ENCODE measurements around the gene ZNF277.
A peak's percentile ranks its signal among the peaks of the same experiment; 100 is the strongest.

Gene ZNF277

DNA sequence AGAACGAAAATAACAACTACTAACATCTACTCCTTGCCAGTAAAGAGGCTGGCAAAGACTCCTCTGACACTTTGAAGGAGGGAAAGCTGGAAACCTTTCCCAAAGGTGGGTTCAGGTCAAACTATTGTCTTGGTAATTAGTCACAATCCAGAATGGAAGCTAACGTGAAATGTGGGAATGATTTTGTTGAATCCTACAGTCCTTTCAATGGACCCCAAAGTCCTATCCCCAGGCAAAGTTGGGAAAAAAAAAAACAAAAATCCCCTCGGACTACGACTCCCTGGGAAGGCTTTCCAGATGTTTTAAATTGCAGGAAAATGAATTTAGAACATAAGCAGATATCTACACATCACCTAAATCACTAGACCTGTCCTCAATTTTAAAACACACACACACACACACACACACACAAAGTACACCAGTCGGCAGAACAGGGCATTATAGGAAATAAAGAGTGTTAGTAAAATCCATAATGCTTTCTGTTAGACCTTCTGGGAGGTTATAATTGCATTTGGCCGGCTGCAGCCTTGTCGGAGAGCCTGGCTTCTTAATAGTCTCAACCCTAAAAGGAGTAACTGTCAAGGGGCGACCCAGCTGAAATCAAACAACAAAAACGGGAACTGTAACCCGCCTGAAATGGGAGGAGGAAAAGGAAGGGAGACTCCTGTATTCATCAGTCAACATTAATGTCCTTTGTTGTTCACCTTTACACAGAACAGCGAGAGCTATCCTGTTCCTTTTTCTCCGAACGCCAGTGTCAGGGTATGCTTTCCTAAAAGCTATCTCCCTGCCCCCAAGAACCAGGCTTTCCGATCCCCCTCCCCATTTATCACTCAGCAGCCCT lies 1.8 kb upstream of the ZNF277 start:
- peak overlapping the region; percentile 94 for H3K4me3 ChIP-seq (ENCODE audit: low read depth, low read length)
- no peaks in the 10 kb centered on the region for H3K36me3 ChIP-seq (ENCODE audit: control insufficient read depth in 2 of 2, insufficient read depth in 1 of 2, low read length in 2 of 2)
- TF ChIP-seq PRDM10 (tag by site-specific recombination; IDR thresholded peaks at IDR 0.05) (peak; percentile 39), PRDM2 (tag by site-specific recombination; IDR thresholded peaks at IDR 0.05; ENCODE audit: borderline replicate concordance) (no peak), ZBTB48 (tag by site-specific recombination; IDR thresholded peaks at IDR 0.05) (0 out of 2 replicates have a peak, but pooled peaks have one; percentile 19), IKZF3 (tag by site-specific recombination; IDR thresholded peaks at IDR 0.05) (peak; percentile 20; the same call in 1 of the 2 replicates), ZSCAN4 (tag by site-specific recombination; IDR thresholded peaks at IDR 0.05) (peak; percentile 75; the same call in 1 of the 2 replicates), ZNF843 (tag by site-specific recombination; IDR thresholded peaks at IDR 0.05) (no peak), ZNF76 (tag by site-specific recombination; IDR thresholded peaks at IDR 0.05; ENCODE audit: borderline replicate concordance, low read depth) (peak; percentile 87)
- H3K9me3 ChIP-seq (ENCODE audit: control insufficient read depth, insufficient read depth, low read depth, low read length), result no peaks in the 10 kb centered on the region
- POLR2A ChIA-PET, result interaction anchor here (1.1 to 3.6 kb wide), 4 partner anchors 43 to 246 kb away, joined by 3 to 24 read pairs (median 10); partner anchors contain the start of gene IFRD1
- H3K27ac ChIP-seq (ENCODE audit: extremely low read depth, low read depth, low read length), result peak overlapping the region; percentile 87
- CTCF ChIA-PET, result interaction anchor here (0.5 to 1.8 kb wide), 8 partner anchors 38 to 1066 kb away, joined by 3 to 7 read pairs (median 4); no protein-coding TSS in a partner anchor
- H3K4me1 ChIP-seq (ENCODE audit: control insufficient read depth, insufficient read depth, low read length), result peaks cover 10% of the 10 kb centered on the region

GRCh38 chr7:112205343-112206237 lies 905 bp upstream of the ZNF277 start:
- H3K4me3 ChIP-seq (ENCODE audit: low read depth, low read length), result peak overlapping the region; percentile 94
- CTCF ChIA-PET, result interaction anchor here (0.5 to 1.0 kb wide), 9 partner anchors 101 to 1065 kb away, joined by 3 to 4 read pairs (median 3); no protein-coding TSS in a partner anchor
- TF ChIP-seq ZNF155 (tag by site-specific recombination; IDR thresholded peaks at IDR 0.05) (no peak), PATZ1 (tag by site-specific recombination; IDR thresholded peaks at IDR 0.05) (peak; percentile 69), ZBTB21 (tag by site-specific recombination; IDR thresholded peaks at IDR 0.05) (no peak)
- TF ChIP-seq, protein P1, sequence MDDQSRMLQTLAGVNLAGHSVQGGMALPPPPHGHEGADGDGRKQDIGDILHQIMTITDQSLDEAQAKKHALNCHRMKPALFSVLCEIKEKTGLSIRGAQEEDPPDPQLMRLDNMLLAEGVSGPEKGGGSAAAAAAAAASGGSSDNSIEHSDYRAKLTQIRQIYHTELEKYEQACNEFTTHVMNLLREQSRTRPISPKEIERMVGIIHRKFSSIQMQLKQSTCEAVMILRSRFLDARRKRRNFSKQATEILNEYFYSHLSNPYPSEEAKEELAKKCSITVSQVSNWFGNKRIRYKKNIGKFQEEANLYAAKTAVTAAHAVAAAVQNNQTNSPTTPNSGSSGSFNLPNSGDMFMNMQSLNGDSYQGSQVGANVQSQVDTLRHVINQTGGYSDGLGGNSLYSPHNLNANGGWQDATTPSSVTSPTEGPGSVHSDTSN (CRISPR knock-in tag; IDR thresholded peaks at IDR 0.05), result no peak
- TF ChIP-seq, protein P2, sequence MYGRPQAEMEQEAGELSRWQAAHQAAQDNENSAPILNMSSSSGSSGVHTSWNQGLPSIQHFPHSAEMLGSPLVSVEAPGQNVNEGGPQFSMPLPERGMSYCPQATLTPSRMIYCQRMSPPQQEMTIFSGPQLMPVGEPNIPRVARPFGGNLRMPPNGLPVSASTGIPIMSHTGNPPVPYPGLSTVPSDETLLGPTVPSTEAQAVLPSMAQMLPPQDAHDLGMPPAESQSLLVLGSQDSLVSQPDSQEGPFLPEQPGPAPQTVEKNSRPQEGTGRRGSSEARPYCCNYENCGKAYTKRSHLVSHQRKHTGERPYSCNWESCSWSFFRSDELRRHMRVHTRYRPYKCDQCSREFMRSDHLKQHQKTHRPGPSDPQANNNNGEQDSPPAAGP (tag by site-specific recombination; IDR thresholded peaks at IDR 0.05), result 0 out of 2 replicates have a peak, but pooled peaks have one; percentile 18

More at GRCh38 chr7:112205343-112206237, 905 bp upstream of the ZNF277 start:
- Histone ChIP-seq H3K4me1 (ENCODE audit: control insufficient read depth, insufficient read depth, low read length) (peaks cover 10% of the 10 kb centered on the region), H3K27ac (ENCODE audit: extremely low read depth, low read depth, low read length) (peak overlapping the region; percentile 87), H3K36me3 (ENCODE audit: control insufficient read depth in 2 of 2, insufficient read depth in 1 of 2, low read length in 2 of 2) (no peaks in the 10 kb centered on the region), H3K9me3 (ENCODE audit: control insufficient read depth, insufficient read depth, low read depth, low read length) (no peaks in the 10 kb centered on the region)
- POLR2A ChIA-PET, result interaction anchor here (0.7 to 3.6 kb wide), 8 partner anchors 9 to 247 kb away, joined by 3 to 24 read pairs (median 4); partner anchors contain the start of gene IFRD1
